Chondrocyte (in vitro differentiated cells): ENCODE measurements around the gene TPO. TPM values are rescaled to one million over a fixed set of nuclear protein-coding genes. Genes with fewer than 3 reads are reported as not detected.

ENCODE experiments used
- DNase-seq: peaks from one replicate; pipeline ENCODE4 v3.0.0; 2021; ENCODE audit warnings: mixed read lengths, low spot score
- H3K27ac Mint-ChIP-seq: one replicate; pipeline ENCODE4 v1.8.0; 2021; ENCODE audit warnings: mild to moderate bottlenecking, moderate library complexity, mixed read lengths; ENCODE audit not compliant: unreplicated experiment
- H3K27me3 Mint-ChIP-seq: 2 replicates; pipeline ENCODE4 v1.8.0; 2021; ENCODE audit warnings: low read depth, mixed read lengths
- H3K36me3 Mint-ChIP-seq: 2 replicates; pipeline ENCODE4 v1.8.0; 2021; ENCODE audit warnings: low read depth, mixed read lengths
- H3K4me1 Mint-ChIP-seq: 2 replicates; pipeline ENCODE4 v1.8.0; 2021; ENCODE audit warnings: low read depth, mild to moderate bottlenecking, mixed read lengths
- H3K4me3 Mint-ChIP-seq: one replicate; pipeline ENCODE4 v1.8.0; 2021; ENCODE audit warnings: mild to moderate bottlenecking, moderate library complexity, mixed read lengths; ENCODE audit not compliant: unreplicated experiment
- H3K9me3 Mint-ChIP-seq: 2 replicates; pipeline ENCODE4 v1.8.0; 2021; ENCODE audit warnings: low read depth, mixed read lengths
- CTCF ChIP-seq: fragments of 200-600 bp; sonication (generic); IDR thresholded peaks from 2 replicates; pipeline ENCODE4 v1.5.0; 2021; ENCODE audit warnings: antibody characterized with exemption, mild to moderate bottlenecking, moderate library complexity
- total RNA-seq: library from RNA; stranded (reverse); gene quantifications from 3 replicates; pipeline ENCODE4 v1.2.1, GENCODE V29; 2021

Gene TPO
- total RNA-seq, 1 donor from 2014 or later, result not detected

GRCh38 chr2:1527153-1527992 is 114.1 kb downstream of the TPO start:
- no peak overlapping the region for H3K27ac Mint-ChIP-seq
- no peaks in the 10 kb centered on the region for H3K9me3 Mint-ChIP-seq

GRCh38 chr2:1528273-1529064 is 115.2 kb downstream of the TPO start:
- peaks cover 2% of the 10 kb centered on the region for H3K27me3 Mint-ChIP-seq
- no peak overlapping the region for H3K27ac Mint-ChIP-seq
- H3K9me3 Mint-ChIP-seq, result no peaks in the 10 kb centered on the region
- H3K4me1 Mint-ChIP-seq, result no peaks in the 10 kb centered on the region
- no peak for DNase-seq
- no peaks in the 10 kb centered on the region for H3K36me3 Mint-ChIP-seq
- TF ChIP-seq CTCF, result no peak
- no peak overlapping the region for H3K4me3 Mint-ChIP-seq

More at GRCh38 chr2:1527153-1527992, 114.1 kb downstream of the TPO start:
- no peaks in the 10 kb centered on the region for H3K4me1 Mint-ChIP-seq
- no peaks in the 10 kb centered on the region for H3K36me3 Mint-ChIP-seq
- DNase-seq, result no peak
- TF ChIP-seq CTCF, result no peak
- no peak overlapping the region for H3K4me3 Mint-ChIP-seq
- H3K27me3 Mint-ChIP-seq, result peaks cover 4% of the 10 kb centered on the region

GRCh38 chr2:1538663-1539062 is 125.4 kb downstream of the TPO start:
- H3K36me3 Mint-ChIP-seq, result no peaks in the 10 kb centered on the region
- H3K4me1 Mint-ChIP-seq, result no peaks in the 10 kb centered on the region
- no peaks in the 10 kb centered on the region for H3K9me3 Mint-ChIP-seq
- H3K4me3 Mint-ChIP-seq, result no peak overlapping the region
- no peak for DNase-seq
- H3K27me3 Mint-ChIP-seq, result peaks cover 9% of the 10 kb centered on the region
- H3K27ac Mint-ChIP-seq, result no peak overlapping the region
- TF ChIP-seq CTCF, result peak; percentile 72

GRCh38 chr2:1539441-1539840 is 126.2 kb downstream of the TPO start:
- no peak for DNase-seq
- Mint-ChIP-seq H3K36me3 (no peaks in the 10 kb centered on the region), H3K27me3 (peaks cover 9% of the 10 kb centered on the region), H3K4me3 (no peak overlapping the region), H3K4me1 (no peaks in the 10 kb centered on the region), H3K9me3 (no peaks in the 10 kb centered on the region), H3K27ac (no peak overlapping the region)
- no peak for TF ChIP-seq CTCF

- Mint-ChIP-seq H3K36me3 (no peaks in the 10 kb centered on the region), H3K4me3 (no peak overlapping the region), H3K9me3 (no peaks in the 10 kb centered on the region), H3K4me1 (no peaks in the 10 kb centered on the region), H3K27me3 (peaks cover 9% of the 10 kb centered on the region), H3K27ac (no peak overlapping the region)
- no peak for TF ChIP-seq CTCF
- no peak for DNase-seq
These were observed 126.7 kb downstream of the TPO start for GRCh38 chr2:1539973-1540372.
